GM12801 (cell line): ENCODE measurements around the gene PCDHGA6.
"Not testable (repeated sequence)": the region's sequence is repeated elsewhere in the genome, so short reads cannot be mapped to it uniquely, and the experiment has no call there.

ENCODE experiments used
- TF ChIP-seq, protein P1 (sequence below): IDR thresholded peaks from one replicate; pipeline ENCODE4 v1.5.1; 2011; ENCODE audit warnings: control low read depth; ENCODE audit not compliant: insufficient read length; ENCODE audit errors: extremely low read depth

Gene PCDHGA6

DNA sequence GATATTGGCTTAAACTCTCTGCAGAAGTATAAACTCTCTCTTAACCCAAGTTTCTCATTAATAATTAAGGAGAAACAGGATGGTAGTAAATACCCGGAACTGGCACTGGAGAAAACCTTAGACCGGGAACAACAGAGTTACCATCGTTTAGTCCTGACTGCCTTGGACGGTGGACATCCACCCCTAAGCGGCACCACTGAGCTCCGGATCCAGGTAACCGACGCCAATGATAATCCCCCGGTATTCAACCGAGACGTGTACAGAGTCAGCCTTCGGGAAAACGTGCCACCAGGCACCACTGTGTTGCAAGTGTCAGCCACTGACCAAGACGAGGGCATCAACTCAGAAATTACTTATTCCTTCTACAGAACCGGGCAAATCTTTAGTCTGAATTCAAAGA lies 24.9 kb downstream of the PCDHGA6 start:
- TF ChIP-seq, protein P1, sequence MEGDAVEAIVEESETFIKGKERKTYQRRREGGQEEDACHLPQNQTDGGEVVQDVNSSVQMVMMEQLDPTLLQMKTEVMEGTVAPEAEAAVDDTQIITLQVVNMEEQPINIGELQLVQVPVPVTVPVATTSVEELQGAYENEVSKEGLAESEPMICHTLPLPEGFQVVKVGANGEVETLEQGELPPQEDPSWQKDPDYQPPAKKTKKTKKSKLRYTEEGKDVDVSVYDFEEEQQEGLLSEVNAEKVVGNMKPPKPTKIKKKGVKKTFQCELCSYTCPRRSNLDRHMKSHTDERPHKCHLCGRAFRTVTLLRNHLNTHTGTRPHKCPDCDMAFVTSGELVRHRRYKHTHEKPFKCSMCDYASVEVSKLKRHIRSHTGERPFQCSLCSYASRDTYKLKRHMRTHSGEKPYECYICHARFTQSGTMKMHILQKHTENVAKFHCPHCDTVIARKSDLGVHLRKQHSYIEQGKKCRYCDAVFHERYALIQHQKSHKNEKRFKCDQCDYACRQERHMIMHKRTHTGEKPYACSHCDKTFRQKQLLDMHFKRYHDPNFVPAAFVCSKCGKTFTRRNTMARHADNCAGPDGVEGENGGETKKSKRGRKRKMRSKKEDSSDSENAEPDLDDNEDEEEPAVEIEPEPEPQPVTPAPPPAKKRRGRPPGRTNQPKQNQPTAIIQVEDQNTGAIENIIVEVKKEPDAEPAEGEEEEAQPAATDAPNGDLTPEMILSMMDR = no peak

DNA sequence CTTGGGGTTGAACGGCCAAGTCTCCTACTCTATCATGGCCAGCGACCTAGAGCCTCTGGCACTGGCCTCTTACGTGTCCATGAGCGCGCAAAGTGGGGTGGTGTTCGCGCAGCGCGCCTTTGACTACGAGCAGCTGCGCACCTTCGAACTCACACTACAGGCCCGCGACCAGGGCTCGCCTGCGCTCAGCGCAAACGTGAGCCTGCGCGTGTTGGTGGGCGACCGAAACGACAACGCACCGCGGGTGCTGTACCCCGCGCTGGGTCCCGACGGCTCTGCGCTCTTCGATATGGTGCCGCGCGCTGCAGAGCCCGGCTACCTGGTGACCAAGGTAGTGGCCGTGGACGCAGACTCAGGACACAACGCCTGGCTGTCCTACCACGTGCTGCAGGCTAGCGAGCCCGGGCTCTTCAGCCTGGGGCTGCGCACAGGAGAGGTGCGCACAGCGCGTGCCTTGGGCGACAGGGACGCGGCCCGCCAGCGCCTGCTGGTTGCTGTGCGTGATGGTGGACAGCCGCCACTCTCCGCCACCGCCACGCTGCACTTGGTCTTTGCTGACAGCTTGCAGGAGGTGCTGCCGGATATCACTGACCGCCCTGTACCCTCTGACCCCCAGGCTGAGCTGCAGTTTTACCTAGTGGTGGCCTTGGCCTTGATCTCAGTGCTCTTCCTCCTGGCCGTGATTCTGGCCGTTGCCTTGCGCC lies 26.0 kb downstream of the PCDHGA6 start:
- TF ChIP-seq, protein P1 = no peak

DNA sequence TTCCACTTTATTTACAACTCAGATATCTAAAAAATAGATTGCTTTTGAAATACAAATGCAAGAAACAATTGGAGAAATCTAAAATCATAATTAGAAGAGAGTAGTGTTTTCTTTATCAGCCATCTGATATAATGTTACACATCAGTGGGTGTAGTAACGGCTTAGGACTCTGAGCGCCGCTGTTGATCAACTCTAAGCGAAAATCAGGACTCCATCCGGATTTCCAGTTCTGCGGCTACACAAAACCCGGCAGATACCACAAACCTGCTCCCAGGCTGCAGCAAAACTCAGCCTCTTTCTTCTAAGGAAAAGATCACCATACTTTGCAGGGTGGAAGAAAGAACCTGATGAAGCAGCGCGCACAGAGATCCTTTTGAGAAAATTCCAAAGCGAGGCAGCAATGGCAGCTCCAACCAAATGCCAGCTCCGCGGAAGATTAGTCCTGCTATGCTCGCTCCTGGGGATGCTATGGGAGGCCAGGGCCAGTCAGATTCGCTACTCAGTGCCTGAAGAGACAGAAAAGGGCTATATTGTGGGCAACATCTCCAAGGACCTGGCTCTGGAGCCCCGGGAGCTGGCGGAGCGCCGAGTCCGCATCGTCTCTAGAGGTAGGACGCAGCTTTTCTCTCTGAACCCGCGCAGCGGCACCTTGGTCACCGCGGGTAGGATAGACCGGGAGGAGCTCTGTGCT lies 29.0 kb downstream of the PCDHGA6 start, which contains the start of gene PCDHGA9:
Gene PCDHGA9, plus strand, starts transcription at position 226 of the 691 bp plus-strand sequence. Its CDS starts 175 bp downstream, at position 401.
- TF ChIP-seq, protein P1 = no peak

DNA sequence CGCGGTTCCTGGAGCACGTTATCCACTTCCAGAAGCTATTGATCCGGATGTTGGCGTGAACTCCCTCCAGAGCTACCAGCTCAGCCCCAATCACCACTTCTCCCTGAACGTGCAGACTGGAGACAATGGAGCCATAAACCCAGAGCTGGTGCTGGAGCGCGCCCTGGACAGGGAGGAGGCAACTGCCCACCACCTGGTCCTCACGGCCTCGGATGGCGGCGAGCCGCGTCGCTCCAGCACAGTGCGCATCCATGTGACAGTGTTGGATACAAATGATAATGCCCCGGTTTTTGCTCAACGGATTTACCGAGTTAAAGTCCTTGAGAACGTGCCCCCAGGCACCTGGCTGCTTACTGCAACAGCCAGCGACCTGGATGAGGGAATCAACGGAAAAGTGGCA lies 29.7 kb downstream of the PCDHGA6 start:
- TF ChIP-seq, protein P1 = no peak

DNA sequence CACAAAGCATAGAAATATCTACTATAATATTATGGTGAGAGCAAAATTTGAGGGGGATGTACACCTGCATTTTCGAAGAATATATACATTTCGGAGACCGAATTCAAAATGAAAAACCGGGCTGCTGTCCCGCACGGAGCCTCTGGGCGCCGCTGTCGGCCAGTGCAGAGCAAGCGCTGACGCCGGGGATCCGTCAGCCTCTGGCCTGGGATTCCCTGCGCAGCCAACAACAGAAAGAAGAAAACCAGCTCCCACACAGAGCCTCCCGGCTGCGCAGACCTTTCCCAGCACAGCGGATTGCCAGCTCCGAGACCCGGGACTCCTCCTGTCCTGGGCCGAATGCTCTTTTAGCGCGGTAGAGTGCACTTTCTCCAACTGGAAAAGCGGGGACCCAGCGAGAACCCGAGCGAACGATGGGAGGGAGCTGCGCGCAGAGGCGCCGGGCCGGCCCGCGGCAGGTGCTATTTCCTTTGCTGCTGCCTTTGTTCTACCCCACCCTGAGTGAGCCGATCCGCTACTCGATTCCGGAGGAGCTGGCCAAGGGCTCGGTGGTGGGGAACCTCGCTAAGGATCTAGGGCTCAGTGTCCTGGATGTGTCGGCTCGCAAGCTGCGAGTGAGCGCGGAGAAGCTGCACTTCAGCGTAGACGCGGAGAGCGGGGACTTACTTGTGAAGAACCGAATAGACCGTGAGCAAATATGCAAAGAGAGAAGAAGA lies 34.3 kb downstream of the PCDHGA6 start, which contains the start of gene PCDHGB6:
Gene PCDHGB6, plus strand, starts transcription at position 232 of the 716 bp plus-strand sequence. Its CDS starts 182 bp downstream, at position 414.
- TF ChIP-seq, protein P1 = not testable (repeated sequence)

DNA sequence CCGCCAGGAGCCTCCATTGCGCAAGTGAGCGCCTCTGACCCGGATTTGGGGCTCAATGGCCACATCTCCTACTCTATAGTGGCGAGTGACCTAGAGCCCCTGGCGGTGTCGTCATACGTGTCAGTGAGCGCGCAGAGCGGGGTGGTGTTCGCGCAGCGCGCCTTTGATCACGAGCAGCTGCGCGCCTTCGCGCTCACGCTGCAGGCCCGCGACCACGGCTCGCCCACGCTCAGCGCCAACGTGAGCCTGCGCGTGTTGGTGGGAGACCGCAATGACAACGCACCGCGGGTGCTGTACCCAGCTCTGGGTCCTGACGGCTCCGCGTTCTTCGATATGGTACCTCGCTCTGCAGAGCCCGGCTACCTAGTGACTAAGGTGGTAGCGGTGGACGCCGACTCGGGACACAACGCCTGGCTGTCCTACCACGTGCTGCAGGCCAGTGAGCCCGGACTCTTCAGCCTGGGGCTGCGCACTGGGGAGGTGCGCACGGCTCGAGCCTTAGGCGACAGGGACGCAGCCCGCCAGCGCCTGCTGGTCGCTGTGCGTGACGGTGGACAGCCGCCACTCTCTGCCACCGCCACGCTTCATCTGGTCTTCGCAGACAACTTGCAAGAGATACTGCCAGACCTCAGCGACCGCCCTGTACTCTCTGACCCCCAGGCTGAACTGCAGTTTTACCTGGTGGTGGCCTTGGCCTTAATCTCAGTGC lies 36.1 kb downstream of the PCDHGA6 start:
- TF ChIP-seq, protein P1 = no peak
